ENCODE results near the gene FAM3A.
"Not testable (repeated sequence)": the region's sequence is repeated elsewhere in the genome, so short reads cannot be mapped to it uniquely, and the experiment has no call there.

The FAM3A gene

GRCh38 chrX:154540897-154541535 is 25.0 kb upstream of the FAM3A start:
- POLR2A ChIA-PET: interaction anchor here (0.5 to 0.6 kb wide), 2 partner anchors 246 to 448 kb away, joined by 3 read pairs; partner anchors contain the start of gene TEX28

DNA sequence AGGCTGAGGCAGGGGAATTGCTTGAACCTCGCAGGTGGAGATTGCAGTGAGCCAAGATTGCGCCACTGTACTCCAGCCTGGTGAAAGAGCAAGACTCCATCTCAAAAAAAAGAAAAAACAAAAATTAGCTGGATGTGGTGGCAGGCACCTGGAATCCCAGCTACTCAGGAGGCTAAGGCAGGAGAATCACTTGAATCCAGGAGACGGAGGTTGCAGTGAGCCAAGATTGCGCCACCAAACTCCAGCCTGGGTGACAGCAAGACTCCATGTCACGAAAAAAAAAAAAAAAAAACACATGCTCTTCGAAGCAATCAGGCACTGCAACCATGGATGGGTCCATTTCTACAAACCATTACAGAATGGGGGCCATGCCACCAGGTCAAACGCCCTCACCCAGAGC is 24.3 kb upstream of the FAM3A start:
- H3K9me3 ChIP-seq (ENCODE audit: control insufficient read depth, insufficient read depth, low read depth, low read length); H3K27ac ChIP-seq (ENCODE audit: extremely low read depth, low read depth, low read length); H3K4me3 ChIP-seq (ENCODE audit: low read depth, low read length); H3K4me1 ChIP-seq (ENCODE audit: control insufficient read depth, insufficient read depth, low read length): not testable (repeated sequence)
- H3K36me3 ChIP-seq (ENCODE audit: control insufficient read depth in 2 of 2, insufficient read depth in 1 of 2, low read length in 2 of 2): peaks cover 4 to 41% of the 10 kb centered on the region in 2 experiments; a peak in 2 of 3 replicates
- ChIA-PET CTCF (interaction anchor here (0.6 to 0.8 kb wide), 2 partner anchors 527 to 777 kb away, joined by 4 to 5 read pairs; no protein-coding TSS in a partner anchor), POLR2A (interaction anchor here (0.6 kb wide), 1 partner anchor 246 kb away, joined by 3 read pairs; the partner anchor contains the start of gene TEX28)

More at GRCh38 chrX:154540897-154541535, 25.0 kb upstream of the FAM3A start:
- Histone ChIP-seq H3K4me1 (ENCODE audit: control insufficient read depth, insufficient read depth, low read length) (peaks cover 3% of the 10 kb centered on the region), H3K4me3 (ENCODE audit: low read depth, low read length) (no peak overlapping the region), H3K9me3 (ENCODE audit: control insufficient read depth, insufficient read depth, low read depth, low read length) (no peaks in the 10 kb centered on the region), H3K36me3 (ENCODE audit: control insufficient read depth in 2 of 2, insufficient read depth in 1 of 2, low read length in 2 of 2) (peaks cover 5 to 34% of the 10 kb centered on the region in 2 experiments; a peak in 2 of 3 replicates), H3K27ac (ENCODE audit: extremely low read depth, low read depth, low read length) (no peak overlapping the region)
- TF ChIP-seq, protein P1, sequence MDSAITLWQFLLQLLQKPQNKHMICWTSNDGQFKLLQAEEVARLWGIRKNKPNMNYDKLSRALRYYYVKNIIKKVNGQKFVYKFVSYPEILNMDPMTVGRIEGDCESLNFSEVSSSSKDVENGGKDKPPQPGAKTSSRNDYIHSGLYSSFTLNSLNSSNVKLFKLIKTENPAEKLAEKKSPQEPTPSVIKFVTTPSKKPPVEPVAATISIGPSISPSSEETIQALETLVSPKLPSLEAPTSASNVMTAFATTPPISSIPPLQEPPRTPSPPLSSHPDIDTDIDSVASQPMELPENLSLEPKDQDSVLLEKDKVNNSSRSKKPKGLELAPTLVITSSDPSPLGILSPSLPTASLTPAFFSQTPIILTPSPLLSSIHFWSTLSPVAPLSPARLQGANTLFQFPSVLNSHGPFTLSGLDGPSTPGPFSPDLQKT (IDR thresholded peaks at IDR 0.05; ENCODE audit: borderline replicate concordance, low read depth, low read length): no peak
- TF ChIP-seq KLF1 (tag by site-specific recombination; IDR thresholded peaks at IDR 0.05) (no peak), ZEB2 (tag by site-specific recombination; IDR thresholded peaks at IDR 0.05) (no peak), ZNF571 (tag by site-specific recombination; IDR thresholded peaks at IDR 0.05) (no peak), ZNF548 (tag by site-specific recombination; IDR thresholded peaks at IDR 0.05) (no peak), ZFP69B (tag by site-specific recombination; IDR thresholded peaks at IDR 0.05) (no peak), ZNF16 (tag by site-specific recombination; IDR thresholded peaks at IDR 0.05; ENCODE audit: low read depth) (no peak), ZNF10 (tag by site-specific recombination; IDR thresholded peaks at IDR 0.05) (no peak), ZNF19 (tag by site-specific recombination; IDR thresholded peaks at IDR 0.05; ENCODE audit: low read depth) (no peak), ZNF558 (tag by site-specific recombination; IDR thresholded peaks at IDR 0.05) (no peak), ZSCAN23 (tag by site-specific recombination; IDR thresholded peaks at IDR 0.05) (no peak), ZNF830 (tag by site-specific recombination; IDR thresholded peaks at IDR 0.05; ENCODE audit: low read depth) (no peak), ZNF843 (tag by site-specific recombination; IDR thresholded peaks at IDR 0.05) (no peak), ZNF114 (tag by site-specific recombination; IDR thresholded peaks at IDR 0.05) (no peak)
- TF ChIP-seq, protein P2, sequence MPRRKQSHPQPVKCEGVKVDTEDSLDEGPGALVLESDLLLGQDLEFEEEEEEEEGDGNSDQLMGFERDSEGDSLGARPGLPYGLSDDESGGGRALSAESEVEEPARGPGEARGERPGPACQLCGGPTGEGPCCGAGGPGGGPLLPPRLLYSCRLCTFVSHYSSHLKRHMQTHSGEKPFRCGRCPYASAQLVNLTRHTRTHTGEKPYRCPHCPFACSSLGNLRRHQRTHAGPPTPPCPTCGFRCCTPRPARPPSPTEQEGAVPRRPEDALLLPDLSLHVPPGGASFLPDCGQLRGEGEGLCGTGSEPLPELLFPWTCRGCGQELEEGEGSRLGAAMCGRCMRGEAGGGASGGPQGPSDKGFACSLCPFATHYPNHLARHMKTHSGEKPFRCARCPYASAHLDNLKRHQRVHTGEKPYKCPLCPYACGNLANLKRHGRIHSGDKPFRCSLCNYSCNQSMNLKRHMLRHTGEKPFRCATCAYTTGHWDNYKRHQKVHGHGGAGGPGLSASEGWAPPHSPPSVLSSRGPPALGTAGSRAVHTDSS (tag by site-specific recombination; IDR thresholded peaks at IDR 0.05): no peak
- CTCF ChIA-PET: interaction anchor here (0.6 to 2.1 kb wide), 3 partner anchors 14 to 531 kb away, joined by 4 to 9 read pairs (median 4); no protein-coding TSS in a partner anchor

DNA sequence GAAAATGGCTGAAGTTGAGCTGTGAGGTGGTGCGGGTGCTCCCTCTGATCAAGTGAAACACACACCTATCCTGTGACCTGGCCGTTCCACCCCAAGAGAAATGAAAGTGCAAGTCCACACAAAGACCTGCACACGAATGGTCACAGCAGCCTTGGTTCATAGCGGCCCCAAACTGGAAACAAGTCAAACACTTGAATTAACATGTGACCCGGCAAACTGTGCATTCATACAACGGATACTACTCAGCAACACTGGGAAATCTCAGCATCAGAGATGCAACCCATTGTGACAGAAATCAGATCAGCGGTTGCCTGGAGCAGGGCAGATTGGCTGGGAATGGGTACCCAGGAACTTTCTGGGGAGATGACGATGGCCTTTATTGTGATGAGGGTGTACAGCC is 23.0 kb upstream of the FAM3A start:
- Histone ChIP-seq H3K36me3 (ENCODE audit: control insufficient read depth in 2 of 2, insufficient read depth in 1 of 2, low read length in 2 of 2) (peaks cover 0 to 42% of the 10 kb centered on the region in 2 experiments; a peak in 1 of 3 replicates), H3K27ac (ENCODE audit: extremely low read depth, low read depth, low read length) (no peak overlapping the region), H3K4me3 (ENCODE audit: low read depth, low read length) (no peak overlapping the region), H3K9me3 (ENCODE audit: control insufficient read depth, insufficient read depth, low read depth, low read length) (no peaks in the 10 kb centered on the region), H3K4me1 (ENCODE audit: control insufficient read depth, insufficient read depth, low read length) (peaks cover 3% of the 10 kb centered on the region)
- CTCF ChIA-PET: no interaction called here
- TF ChIP-seq ZNF501 (tag by site-specific recombination; IDR thresholded peaks at IDR 0.05): no peak
- POLR2A ChIA-PET: interaction anchor here (0.8 kb wide), 1 partner anchor 170 kb away, joined by 4 read pairs; no protein-coding TSS in a partner anchor

All from HEK293 (cell line).